Measurements from ENCODE around the gene FNIP2. TPM values are rescaled to one million over a fixed set of nuclear protein-coding genes. Genes with fewer than 3 reads are reported as not detected.

FNIP2 gene
- polyA plus RNA-seq, 1 donor from 2014 or later, result 51.7 TPM

GRCh38 chr4:158722291-158722916 lies 46.4 kb upstream of the FNIP2 start:
- Histone ChIP-seq H3K4me3 (ENCODE audit: low read length) (peak overlapping the region; percentile 86), H3K4me2 (ENCODE audit: low read length) (peak overlapping the region; percentile 92), H3K79me2 (replicated peaks; ENCODE audit: insufficient read depth, low read length) (peaks cover 17% of the 10 kb centered on the region), H3K9me2 (ENCODE audit: insufficient read depth, low read length) (no peaks in the 10 kb centered on the region), H3F3A (ENCODE audit: insufficient read depth, low read length, poor library complexity, severe bottlenecking) (no peaks in the 10 kb centered on the region), H3K9me3 (ENCODE audit: low read length) (no peaks in the 10 kb centered on the region), H4K20me1 (ENCODE audit: insufficient read depth) (no peaks in the 10 kb centered on the region), H3K27ac (ENCODE audit: low read length) (peak overlapping the region; percentile 76), H3K27me3 (ENCODE audit: insufficient read depth, low read depth, low read length) (no peaks in the 10 kb centered on the region), H3K9ac (ENCODE audit: low read length) (peak overlapping the region; percentile 80), H2AFZ (ENCODE audit: low read depth, low read length) (peak overlapping the region; percentile 94), H3K36me3 (ENCODE audit: insufficient read depth, low read length) (no peaks in the 10 kb centered on the region)
- TF ChIP-seq RAD21 (conservative IDR thresholded peaks at IDR 0.05), result peak; percentile 38
- no peak for TF ChIP-seq POLR2AphosphoS5 (IDR thresholded peaks at IDR 0.05)
- TF ChIP-seq MXI1 (conservative IDR thresholded peaks at IDR 0.05; ENCODE audit: poor library complexity, severe bottlenecking), result peak; percentile 89

- H3K4me2 ChIP-seq (ENCODE audit: low read length), result peak within 1 kb of the TSS; percentile 92
- H2AFZ ChIP-seq (ENCODE audit: low read depth, low read length), result peak within 1 kb of the TSS; percentile 94
- H3K36me3 ChIP-seq (ENCODE audit: insufficient read depth, low read length), result no peaks in the 10 kb centered on the region
- H3K9me2 ChIP-seq (ENCODE audit: insufficient read depth, low read length), result no peaks in the 10 kb centered on the region
- H3K79me2 ChIP-seq (replicated peaks; ENCODE audit: insufficient read depth, low read length), result peaks cover 17% of the 10 kb centered on the region
- H3K9me3 ChIP-seq (ENCODE audit: low read length), result no peaks in the 10 kb centered on the region
- no peaks in the 10 kb centered on the region for H3F3A ChIP-seq (ENCODE audit: insufficient read depth, low read length, poor library complexity, severe bottlenecking)
- peak; percentile 25 for TF ChIP-seq RAD21 (conservative IDR thresholded peaks at IDR 0.05)
- no peak for TF ChIP-seq EP300 (conservative IDR thresholded peaks at IDR 0.05; ENCODE audit: poor library complexity, severe bottlenecking)
- TF ChIP-seq POLR2AphosphoS5 (IDR thresholded peaks at IDR 0.05), result peak; percentile 65
- no peak for TF ChIP-seq TAF1 (IDR thresholded peaks at IDR 0.05; ENCODE audit: low read depth)
- TF ChIP-seq REST (IDR thresholded peaks at IDR 0.05; ENCODE audit: borderline replicate concordance), result no peak
- TF ChIP-seq CTCF (IDR thresholded peaks at IDR 0.05; ENCODE audit: poor library complexity, severe bottlenecking), result no peak
- peak; percentile 99 for TF ChIP-seq MXI1 (conservative IDR thresholded peaks at IDR 0.05; ENCODE audit: poor library complexity, severe bottlenecking)
- peak; percentile 36 for TF ChIP-seq SMC3 (conservative IDR thresholded peaks at IDR 0.05; ENCODE audit: poor library complexity)
- TF ChIP-seq EZH2 (IDR thresholded peaks at IDR 0.05; ENCODE audit: borderline replicate concordance, insufficient read depth, low read length, poor library complexity, severe bottlenecking), result no peak
- no peaks in the 10 kb centered on the region for H3K27me3 ChIP-seq (ENCODE audit: insufficient read depth, low read depth, low read length)
- no peaks in the 10 kb centered on the region for H4K20me1 ChIP-seq (ENCODE audit: insufficient read depth)
- H3K4me3 ChIP-seq (ENCODE audit: low read length), result peak within 1 kb of the TSS; percentile 86
- peak within 1 kb of the TSS; percentile 76 for H3K27ac ChIP-seq (ENCODE audit: low read length)
- peak within 1 kb of the TSS; percentile 80 for H3K9ac ChIP-seq (ENCODE audit: low read length)
Measured at GRCh38 chr4:158722917-158723793, 45.7 kb upstream of the FNIP2 start, which contains the start of gene PPID. TSS of gene PPID (minus strand) at chr4:158723396. CDS start at chr4:158723288, 108 bp downstream.

All from neural cell (in vitro differentiated cells).